A549 (cell line): ENCODE results near the gene HINT1. TPM values are rescaled to one million over a fixed set of nuclear protein-coding genes. Genes with fewer than 3 reads are reported as not detected.
"Not testable (repeated sequence)": the region's sequence is repeated elsewhere in the genome, so short reads cannot be mapped to it uniquely, and the experiment has no call there.

Source experiments
- ATAC-seq, 2 experiments: fragments of 200-7000 bp in 1 of 2; fragments of >200 bp in 1 of 2; cut with Nextera tagmentation in 1 of 2; cut with Tn5 transposase in 1 of 2; 3 replicates each; pipeline versions ENCODE4 v1.8.0 to v1.9.1; 2018 to 2020; ENCODE audit warnings: mild to moderate bottlenecking in 1 of 2, moderate library complexity in 1 of 2
- CTCF ChIA-PET: fragments of 300-600 bp; sonication (Branson Sonifier 250); formaldehyde crosslinking; extraction: SDS; loops from one replicate; lab custom pipeline; 2021; ENCODE audit warnings: antibody characterized with exemption, inconsistent platforms; lab: Yijun Ruan, JAX
- POLR2A ChIA-PET: fragments of 350-600 bp; formaldehyde crosslinking; extraction: SDS; loops from one replicate; lab custom pipeline; 2021; ENCODE audit warnings: antibody characterized with exemption, inconsistent platforms; lab: Yijun Ruan, JAX
- DNase-seq, 2 experiments: peaks; one replicate each; pipeline versions ENCODE4 v3.0.0 to v3.0.0-alpha.2; 2011 to 2016; ENCODE audit warnings: low read depth in 1 of 2, low spot score in 1 of 2
- FAIRE-seq: peaks from 2 replicates; lab custom pipeline; 2011; peaks lifted over from hg19 to GRCh38; lab: Jason Lieb, UNC
- H3K27ac ChIP-seq, 2 experiments: fragments of >200 bp; sonication (Bioruptor Twin); formaldehyde crosslinking; 3 replicates each; pipeline ENCODE4 v1.5.1; 2016 to 2017
- H3K4me1 ChIP-seq: fragments of >200 bp; sonication (Bioruptor Twin); formaldehyde crosslinking; 3 replicates; pipeline ENCODE4 v1.6.1; 2016
- H3K4me2 ChIP-seq: fragments of >200 bp; sonication (Bioruptor Twin); formaldehyde crosslinking; 3 replicates; pipeline ENCODE4 v1.6.1; 2016
- H3K4me3 ChIP-seq: fragments of >200 bp; sonication (Bioruptor Twin); formaldehyde crosslinking; 3 replicates; pipeline ENCODE4 v1.5.1; 2016
- H3K9me3 ChIP-seq: fragments of >200 bp; sonication (Bioruptor Twin); formaldehyde crosslinking; 3 replicates; pipeline ENCODE4 v1.6.1; 2016
- BHLHE40 ChIP-seq: IDR thresholded peaks from 2 replicates; pipeline ENCODE4 v1.6.1; 2012; ENCODE audit warnings: low read depth, low read length, inconsistent platforms
- CEBPB ChIP-seq, 2 experiments: fragments of >200 bp in 1 of 2; sonication (Bioruptor Twin) in 1 of 2; formaldehyde crosslinking in 1 of 2; IDR thresholded peaks; 2 replicates each; pipeline ENCODE4 v1.6.1; 2012 to 2016
- E2F6 ChIP-seq: IDR thresholded peaks from 2 replicates; pipeline ENCODE4 v1.6.1; 2012; ENCODE audit warnings: low read depth, borderline replicate concordance
- FOSB ChIP-seq: fragments of 250-450 bp; sonication (Bioruptor Pico); IDR thresholded peaks from 2 replicates; pipeline ENCODE4 v1.5.0; 2020; ENCODE audit warnings: mild to moderate bottlenecking, moderate library complexity
- FOSL2 ChIP-seq, 2 experiments: fragments of 450-650 bp in 1 of 2; fragments of >200 bp in 1 of 2; sonication (Bioruptor Twin) in 1 of 2; formaldehyde crosslinking; IDR thresholded peaks; 2 replicates each; pipeline versions ENCODE4 v1.5.0 to v1.6.1; 2016 to 2020; ENCODE audit warnings: mild to moderate bottlenecking in 1 of 2, moderate library complexity in 1 of 2
- FOXS1 ChIP-seq: fragments of 250-450 bp; sonication (Bioruptor Pico); IDR thresholded peaks from 2 replicates; pipeline ENCODE4 v1.5.0; 2020; ENCODE audit warnings: mild to moderate bottlenecking, moderate library complexity
- HOXA7 ChIP-seq: fragments of 250-450 bp; sonication (Bioruptor Pico); IDR thresholded peaks from 2 replicates; pipeline ENCODE4 v1.5.0; 2020; ENCODE audit warnings: mild to moderate bottlenecking, moderate library complexity
- HOXB13 ChIP-seq: fragments of 250-450 bp; sonication (Bioruptor Pico); IDR thresholded peaks from 2 replicates; pipeline ENCODE4 v1.5.0; 2020; ENCODE audit warnings: low read depth, mild to moderate bottlenecking, moderate library complexity
- HOXB5 ChIP-seq: fragments of 250-450 bp; sonication (Bioruptor Pico); IDR thresholded peaks from 2 replicates; pipeline ENCODE4 v1.5.0; 2020; ENCODE audit warnings: mild to moderate bottlenecking, moderate library complexity
- KDM5A ChIP-seq: fragments of 200-600 bp; sonication (generic); IDR thresholded peaks from 2 replicates; pipeline ENCODE4 v1.6.1; 2016; ENCODE audit warnings: antibody characterized with exemption, mild to moderate bottlenecking
- MAFK ChIP-seq: fragments of 450-650 bp; IDR thresholded peaks from 2 replicates; pipeline ENCODE4 v1.6.1; 2014; ENCODE audit not compliant: partially characterized antibody
- MAX ChIP-seq: IDR thresholded peaks from 2 replicates; pipeline ENCODE4 v1.6.1; 2012
- MYC ChIP-seq: IDR thresholded peaks from 2 replicates; pipeline ENCODE4 v1.6.1; 2012; ENCODE audit warnings: mild to moderate bottlenecking, inconsistent platforms, low read length, improper control_type of control experiment, borderline replicate concordance
- NFE2L2 ChIP-seq: fragments of 150-350 bp; conservative IDR thresholded peaks from 2 replicates; pipeline ENCODE4 v1.6.1; 2014; ENCODE audit warnings: low read length
- PHF8 ChIP-seq: fragments of 200-600 bp; sonication (generic); IDR thresholded peaks from 2 replicates; pipeline ENCODE4 v1.6.1; 2016; ENCODE audit warnings: low read depth, mild to moderate bottlenecking, antibody characterized with exemption, moderate library complexity, borderline replicate concordance
- RAD21 ChIP-seq, 2 experiments: fragments of >200 bp in 1 of 2; sonication (Bioruptor Twin) in 1 of 2; formaldehyde crosslinking in 1 of 2; IDR thresholded peaks in 1 of 2; conservative IDR thresholded peaks in 1 of 2; 2 replicates in 1 of 2; 3 replicates in 1 of 2; pipeline ENCODE4 v1.6.1; 2012 to 2018; ENCODE audit warnings: inconsistent platforms in 1 of 2
- RNF2 ChIP-seq: fragments of 200-600 bp; sonication (generic); IDR thresholded peaks from 2 replicates; pipeline ENCODE4 v1.6.1; 2016; ENCODE audit warnings: low read depth, mild to moderate bottlenecking, antibody characterized with exemption, moderate library complexity, borderline replicate concordance
- TFCP2L1 ChIP-seq: fragments of 250-450 bp; sonication (Bioruptor Pico); IDR thresholded peaks from 2 replicates; pipeline ENCODE4 v1.5.0; 2021; ENCODE audit warnings: mild to moderate bottlenecking
- TP53 ChIP-seq: fragments of 250-450 bp; sonication (Bioruptor Pico); IDR thresholded peaks from 2 replicates; pipeline ENCODE4 v1.5.0; 2021; ENCODE audit warnings: mild to moderate bottlenecking, moderate library complexity
- USF2 ChIP-seq: fragments of 450-650 bp; IDR thresholded peaks from 2 replicates; pipeline ENCODE4 v1.6.1; 2014; ENCODE audit warnings: antibody characterized with exemption
- WGBS: methylation state at CpG from one replicate; pipeline ENCODE4 v1.1.6; 2017; ENCODE audit errors: missing lambda C conversion rate; 5-methylcytosine and 5-hydroxymethylcytosine counted together
- polyA plus RNA-seq, 4 experiments: library from polyadenylated mRNA; depleted of rRNA in 3 of 4; stranded (reverse); fragments of >200 nt; fragmentation: RNase III in 1 of 4; extraction: RNeasy Plus Mini Kit Qiagen cat#74134 plus additional on column Dnase treatment in 1 of 4; gene quantifications; 2 replicates in 3 of 4; 3 replicates in 1 of 4; pipeline ENCODE4 v1.2.3, GENCODE V29; 2011 to 2017

Gene HINT1
- polyA plus RNA-seq, 2 of the 4 experiments (the other 2 are of a cell fraction), result 806 to 1,252 TPM

- DNase-seq (no peak), ATAC-seq (no peak; a peak in 1 of 6 replicates), FAIRE-seq (no peak)
- TF ChIP-seq MAFK, result no peak
- TF ChIP-seq NFE2L2, result no peak
- no peak for TF ChIP-seq FOSB (CRISPR knock-in tag)
- no peak for TF ChIP-seq FOXS1 (CRISPR knock-in tag)
- no peak for TF ChIP-seq HOXB5 (CRISPR knock-in tag)
- no peak for TF ChIP-seq RAD21 (conservative IDR thresholded peaks at IDR 0.05 in 1 of 2, IDR thresholded peaks at IDR 0.05 in 1 of 2)
- no peak for TF ChIP-seq MAX
- TF ChIP-seq HOXA7 (CRISPR knock-in tag), result no peak
- TF ChIP-seq CEBPB (IDR thresholded peaks at IDR 0.05), result no peak
- no peak for TF ChIP-seq HOXB13 (CRISPR knock-in tag)
- TF ChIP-seq USF2, result no peak
- TF ChIP-seq PHF8, result no peak
- no peak for TF ChIP-seq MYC
- Histone ChIP-seq H3K4me1 (no peaks in the 10 kb centered on the region), H3K4me3 (no peak overlapping the region), H3K9me3 (no peaks in the 10 kb centered on the region), H3K4me2 (no peak overlapping the region), H3K27ac (no peak overlapping the region)
- ChIA-PET CTCF (interaction anchor here (1.3 kb wide), 1 partner anchor 10 kb away, joined by 3 read pairs; no protein-coding TSS in a partner anchor), POLR2A (interaction anchor here (0.7 kb wide), 1 partner anchor 69 kb away, joined by 3 read pairs; the partner anchor contains the start of gene CDC42SE2)
These were observed 30.6 kb upstream of the HINT1 start for GRCh38 chr5:131195696-131196095.

GRCh38 chr5:131194725-131195124, 29.7 kb upstream of the HINT1 start:
- no peak overlapping the region for H3K4me2 ChIP-seq
- FAIRE-seq (no peak), DNase-seq (no peak), ATAC-seq (no peak)
- 92% methylated on average over 5 of the region's 5 CpGs for WGBS
- CTCF ChIA-PET, result no interaction called here
- H3K27ac ChIP-seq, result no peak overlapping the region
- TF ChIP-seq PHF8 (no peak), FOSL2 (IDR thresholded peaks at IDR 0.05) (no peak), FOSL2 (CRISPR knock-in tag; IDR thresholded peaks at IDR 0.05) (no peak), BHLHE40 (no peak), TP53 (no peak), KDM5A (no peak), RNF2 (no peak)
- no peaks in the 10 kb centered on the region for H3K9me3 ChIP-seq
- POLR2A ChIA-PET, result no interaction called here
- no peaks in the 10 kb centered on the region for H3K4me1 ChIP-seq
- no peak overlapping the region for H3K4me3 ChIP-seq

GRCh38 chr5:131193897-131194296, 28.8 kb upstream of the HINT1 start:
- DNase-seq, CTCF ChIA-PET, FAIRE-seq, H3K4me2 ChIP-seq, POLR2A ChIA-PET, ATAC-seq, H3K9me3 ChIP-seq, H3K4me3 ChIP-seq, H3K27ac ChIP-seq, H3K4me1 ChIP-seq: not testable (repeated sequence)
- 93% methylated on average over 7 of the region's 7 CpGs for WGBS

GRCh38 chr5:131193106-131193505, 28.1 kb upstream of the HINT1 start:
- CTCF ChIA-PET, result no interaction called here
- H3K4me1 ChIP-seq, result no peaks in the 10 kb centered on the region
- no peak for DNase-seq
- no peak for TF ChIP-seq TFCP2L1 (CRISPR knock-in tag)
- TF ChIP-seq HOXA7 (CRISPR knock-in tag), result no peak
- no peak for TF ChIP-seq E2F6
- TF ChIP-seq, all 56 proteins: peak for 0
- FAIRE-seq (peak; percentile 43), ATAC-seq (no peak)
- POLR2A ChIA-PET, result no interaction called here
- no peaks in the 10 kb centered on the region for H3K9me3 ChIP-seq
- H3K4me3 ChIP-seq, result no peak overlapping the region
- no peak overlapping the region for H3K27ac ChIP-seq
- H3K4me2 ChIP-seq, result no peak overlapping the region
- 74% methylated on average over 2 of the region's 2 CpGs for WGBS
